ENCODE results near the gene PTPRD. TPM values are rescaled to one million over a fixed set of nuclear protein-coding genes. Genes with fewer than 3 reads are reported as not detected.

The PTPRD gene
- total and polyA plus RNA-seq, 2 of the 4 experiments (the other 2 are of a cell fraction) = 0.07 to 0.18 TPM

DNA sequence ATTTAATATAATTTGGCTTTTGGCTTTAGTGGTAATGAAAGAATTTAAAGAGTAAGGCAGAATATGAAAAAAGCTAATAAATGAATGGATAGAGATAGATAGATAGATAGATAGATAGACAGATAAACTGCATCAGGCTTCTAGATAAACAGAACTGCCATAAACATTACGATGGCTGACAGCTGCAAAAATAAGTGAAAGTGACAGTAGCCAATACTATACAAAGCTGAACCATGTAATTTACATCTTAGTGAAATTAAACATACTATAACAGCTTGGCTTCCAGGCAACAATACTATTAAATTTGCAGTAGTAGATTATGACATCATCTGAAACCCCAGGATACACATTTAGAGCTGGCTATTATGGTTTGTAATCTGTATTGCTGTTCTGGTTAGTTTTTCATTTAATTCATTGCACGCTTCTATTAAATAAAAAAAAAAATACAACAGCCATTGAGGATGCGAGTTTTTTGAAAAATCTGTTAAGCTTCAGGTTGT, 1354.8 kb downstream of the PTPRD start:
- POLR2A ChIA-PET (ENCODE audit: unreplicated experiment) = no interaction called here
- no peak overlapping the region for H2BK5ac ChIP-seq (ENCODE audit: low read depth, low read length, poor library complexity, severe bottlenecking)
- H3K79me1 ChIP-seq (ENCODE audit: low read depth in 1 of 2, low read length in 2 of 2) = no peaks in the 10 kb centered on the region
- dilution Hi-C loops (cut with HindIII; ENCODE audit: low sequenced_read_pairs, unreplicated experiment) = no loop called here
- no peaks in the 10 kb centered on the region for H4K20me1 ChIP-seq (ENCODE audit: insufficient read depth, low read length)
- H2BK15ac ChIP-seq (ENCODE audit: low read depth, low read length) = no peak overlapping the region
- no peak for ATAC-seq (ENCODE audit: low read depth)
- no TSS peak for BruUV-seq (replicated peaks)
- WGBS, 2 experiments (ENCODE audit: extremely low coverage in 2 of 2, insufficient read length in 1 of 2) = no CpG with 5 or more reads among the region's 3 CpGs
- H2BK120ac ChIP-seq (ENCODE audit: low read depth, low read length) = no peak overlapping the region
- no peak for DNase-seq
- H2AK5ac ChIP-seq (ENCODE audit: low read depth, low read length) = no peak overlapping the region
- H3K4ac ChIP-seq (ENCODE audit: low read depth, low read length) = no peak overlapping the region
- H4K91ac ChIP-seq (ENCODE audit: insufficient read depth, low read depth, low read length) = no peak overlapping the region
- H3K27me3 ChIP-seq (ENCODE audit: control insufficient read depth, insufficient read depth, low read length) = no peaks in the 10 kb centered on the region
- H4K8ac ChIP-seq (ENCODE audit: low read depth in 2 of 2, low read length in 2 of 2) = no peak overlapping the region
- H3K56ac ChIP-seq (ENCODE audit: extremely low read depth, insufficient read depth, low read length) = no peak overlapping the region
- in situ Hi-C loops (cut with MboI; ENCODE audit: low sequenced_read_pairs) = no loop called here
- H3K9me3 ChIP-seq (ENCODE audit: control insufficient read depth, insufficient read depth, low read length) = 0 out of 2 replicates have a peak, but pooled peaks cover 4% of the 10 kb centered on the region
- H3K9ac ChIP-seq (ENCODE audit: low read depth, low read length) = no peak overlapping the region
- no peaks in the 10 kb centered on the region for H3K36me3 ChIP-seq (ENCODE audit: control insufficient read depth, insufficient read depth, low read length)
- TF ChIP-seq BHLHE40 (IDR thresholded peaks at IDR 0.05; ENCODE audit: low read depth, low read length) = no peak
- TF ChIP-seq, protein P1, sequence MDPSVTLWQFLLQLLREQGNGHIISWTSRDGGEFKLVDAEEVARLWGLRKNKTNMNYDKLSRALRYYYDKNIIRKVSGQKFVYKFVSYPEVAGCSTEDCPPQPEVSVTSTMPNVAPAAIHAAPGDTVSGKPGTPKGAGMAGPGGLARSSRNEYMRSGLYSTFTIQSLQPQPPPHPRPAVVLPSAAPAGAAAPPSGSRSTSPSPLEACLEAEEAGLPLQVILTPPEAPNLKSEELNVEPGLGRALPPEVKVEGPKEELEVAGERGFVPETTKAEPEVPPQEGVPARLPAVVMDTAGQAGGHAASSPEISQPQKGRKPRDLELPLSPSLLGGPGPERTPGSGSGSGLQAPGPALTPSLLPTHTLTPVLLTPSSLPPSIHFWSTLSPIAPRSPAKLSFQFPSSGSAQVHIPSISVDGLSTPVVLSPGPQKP (IDR thresholded peaks at IDR 0.05; ENCODE audit: borderline replicate concordance, low read depth, low read length) = no peak
- no peak for TF ChIP-seq RCOR1 (IDR thresholded peaks at IDR 0.05; ENCODE audit: insufficient replicate concordance, low read length)
- TF ChIP-seq CEBPB (IDR thresholded peaks at IDR 0.05; ENCODE audit: low read depth, low read length) = no peak
- TF ChIP-seq, protein P2, sequence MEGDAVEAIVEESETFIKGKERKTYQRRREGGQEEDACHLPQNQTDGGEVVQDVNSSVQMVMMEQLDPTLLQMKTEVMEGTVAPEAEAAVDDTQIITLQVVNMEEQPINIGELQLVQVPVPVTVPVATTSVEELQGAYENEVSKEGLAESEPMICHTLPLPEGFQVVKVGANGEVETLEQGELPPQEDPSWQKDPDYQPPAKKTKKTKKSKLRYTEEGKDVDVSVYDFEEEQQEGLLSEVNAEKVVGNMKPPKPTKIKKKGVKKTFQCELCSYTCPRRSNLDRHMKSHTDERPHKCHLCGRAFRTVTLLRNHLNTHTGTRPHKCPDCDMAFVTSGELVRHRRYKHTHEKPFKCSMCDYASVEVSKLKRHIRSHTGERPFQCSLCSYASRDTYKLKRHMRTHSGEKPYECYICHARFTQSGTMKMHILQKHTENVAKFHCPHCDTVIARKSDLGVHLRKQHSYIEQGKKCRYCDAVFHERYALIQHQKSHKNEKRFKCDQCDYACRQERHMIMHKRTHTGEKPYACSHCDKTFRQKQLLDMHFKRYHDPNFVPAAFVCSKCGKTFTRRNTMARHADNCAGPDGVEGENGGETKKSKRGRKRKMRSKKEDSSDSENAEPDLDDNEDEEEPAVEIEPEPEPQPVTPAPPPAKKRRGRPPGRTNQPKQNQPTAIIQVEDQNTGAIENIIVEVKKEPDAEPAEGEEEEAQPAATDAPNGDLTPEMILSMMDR (conservative IDR thresholded peaks at IDR 0.05; ENCODE audit: low read depth, low read length) = no peak
- no peak for TF ChIP-seq SMC3 (IDR thresholded peaks at IDR 0.05; ENCODE audit: low read depth, low read length)
- H4K5ac ChIP-seq (ENCODE audit: low read depth, low read length) = no peak overlapping the region
- no peak overlapping the region for H2BK20ac ChIP-seq (ENCODE audit: low read depth, low read length)
- H2AFZ ChIP-seq (replicated peaks; ENCODE audit: low read length, poor library complexity) = no peak overlapping the region
- H3K4me1 ChIP-seq (ENCODE audit: control insufficient read depth, insufficient read depth, low read length) = no peaks in the 10 kb centered on the region
- no peaks in the 10 kb centered on the region for H3K9me1 ChIP-seq (ENCODE audit: insufficient read depth, low read length)
- intact Hi-C loops (cut with micrococcal nuclease) = no loop called here
- H3K23ac ChIP-seq (ENCODE audit: low read depth, low read length) = no peak overlapping the region
- H3K18ac ChIP-seq (ENCODE audit: low read depth, low read length) = no peak overlapping the region
- CTCF ChIA-PET = no interaction called here
- H3K4me2 ChIP-seq (ENCODE audit: low read depth, low read length) = no peak overlapping the region
- no peak overlapping the region for H3K14ac ChIP-seq (replicated peaks; ENCODE audit: low read depth, low read length)
- no peak overlapping the region for H2AK9ac ChIP-seq (replicated peaks; ENCODE audit: low read depth, low read length, poor library complexity)
- no peak overlapping the region for H3K4me3 ChIP-seq (ENCODE audit: insufficient read depth, low read depth, low read length)
- no peak overlapping the region for H3K27ac ChIP-seq (ENCODE audit: insufficient read depth, low read length)
